ENCODE data around the gene RFX3.

GRCh38 chr9:3214741-3215140 lies 311.1 kb downstream of the RFX3 start:
- TF ChIP-seq CTCF (IDR thresholded peaks at IDR 0.05) (no peak), POLR2A (IDR thresholded peaks at IDR 0.05) (no peak), POLR2AphosphoS5 (IDR thresholded peaks at IDR 0.05; ENCODE audit: insufficient read depth in 1 of 2, low read depth in 1 of 2) (no peak)
